Measurements from ENCODE around the gene TUBB1.
"Not testable (repeated sequence)": the region's sequence is repeated elsewhere in the genome, so short reads cannot be mapped to it uniquely, and the experiment has no call there.

Gene TUBB1

GRCh38 chr20:59006864-59007664 lies 12.2 kb upstream of the TUBB1 start, which contains the start of gene CTSZ:
CTSZ (minus strand) TSS chr20:59007254; CDS start chr20:59007128, 126 bp downstream.
- peak; percentile 36 for DNase-seq

DNA sequence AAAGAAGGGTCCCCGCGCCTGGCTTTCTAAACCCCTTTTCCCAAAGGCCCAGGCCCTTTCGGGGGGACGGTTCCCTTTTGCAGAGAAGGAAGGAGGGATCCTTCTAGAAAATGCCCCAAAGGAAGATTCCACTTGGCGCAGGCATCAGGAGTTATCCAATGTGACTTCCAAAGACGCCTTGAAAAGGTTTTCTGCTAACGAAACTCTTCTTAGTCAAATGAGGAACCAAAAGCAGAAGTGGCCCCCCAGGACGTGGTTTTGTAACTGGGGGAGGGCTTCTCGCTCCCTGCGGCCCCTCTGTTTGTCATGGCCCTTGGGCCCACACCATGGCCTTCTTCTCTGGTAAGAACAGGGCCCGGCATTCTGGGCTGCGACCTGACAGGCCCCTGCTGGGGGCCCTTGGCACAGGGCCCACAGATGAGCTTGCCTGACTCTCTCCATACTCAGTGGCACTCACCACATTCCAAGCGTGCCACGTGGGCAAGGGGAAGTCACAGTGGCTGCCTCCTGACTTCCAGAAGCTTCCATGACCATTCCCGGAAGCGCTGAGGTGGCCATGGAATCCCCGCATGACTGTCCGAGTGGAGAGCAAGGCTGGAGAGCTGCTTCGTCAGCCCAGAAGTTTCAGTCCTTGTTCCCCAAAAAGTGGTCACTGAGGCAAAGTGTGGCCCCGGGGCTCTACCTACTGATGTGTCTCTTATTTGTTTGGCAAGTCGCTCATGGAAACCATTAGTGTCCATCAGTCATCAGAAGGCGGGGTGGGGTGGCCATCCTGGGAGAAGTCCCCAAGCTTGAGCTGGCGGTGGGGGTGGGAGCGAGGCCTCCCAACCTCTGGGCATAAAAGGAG lies 11.3 kb upstream of the TUBB1 start:
- DNase-seq, result no peak

GRCh38 chr20:59008715-59009336 lies 10.4 kb upstream of the TUBB1 start:
- no peak for DNase-seq

DNA sequence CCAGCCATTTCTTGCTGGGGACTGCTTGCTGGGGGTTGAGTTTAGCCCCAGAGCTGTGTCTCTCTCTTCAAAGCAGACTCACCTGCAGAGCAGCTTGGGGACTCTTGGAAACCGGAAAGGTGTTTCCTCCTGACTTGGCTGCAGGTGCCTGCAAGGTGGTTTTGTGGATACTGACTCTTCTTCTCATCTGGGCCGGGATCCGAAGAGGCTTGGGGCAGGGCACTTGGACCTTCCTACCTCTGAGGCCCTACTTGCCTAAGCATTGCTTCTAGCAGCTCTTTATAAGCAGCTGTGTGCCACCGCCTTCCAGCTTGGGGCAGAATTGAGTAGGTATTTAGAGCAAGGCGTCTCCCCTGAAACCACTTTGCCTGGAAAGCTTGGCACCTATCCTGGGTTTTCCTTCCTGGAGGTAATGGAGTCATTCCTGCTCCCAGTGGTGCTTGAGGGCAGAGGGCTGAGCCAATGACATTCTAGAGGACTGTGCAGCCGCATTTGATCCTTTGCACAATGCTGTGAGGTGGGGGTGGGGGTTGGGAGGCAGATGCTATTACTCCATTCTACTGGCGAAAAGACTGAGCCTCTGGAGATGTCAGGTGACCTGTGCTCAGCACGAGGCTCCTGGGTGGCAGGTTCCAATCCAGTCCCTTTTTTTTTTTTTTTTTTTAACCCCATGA lies 8.8 kb upstream of the TUBB1 start:
- no peak for DNase-seq

GRCh38 chr20:59010995-59011873 lies 8.0 kb upstream of the TUBB1 start:
- no peak for DNase-seq

GRCh38 chr20:59011874-59012157 lies 7.4 kb upstream of the TUBB1 start:
- DNase-seq, result not testable (repeated sequence)

DNA sequence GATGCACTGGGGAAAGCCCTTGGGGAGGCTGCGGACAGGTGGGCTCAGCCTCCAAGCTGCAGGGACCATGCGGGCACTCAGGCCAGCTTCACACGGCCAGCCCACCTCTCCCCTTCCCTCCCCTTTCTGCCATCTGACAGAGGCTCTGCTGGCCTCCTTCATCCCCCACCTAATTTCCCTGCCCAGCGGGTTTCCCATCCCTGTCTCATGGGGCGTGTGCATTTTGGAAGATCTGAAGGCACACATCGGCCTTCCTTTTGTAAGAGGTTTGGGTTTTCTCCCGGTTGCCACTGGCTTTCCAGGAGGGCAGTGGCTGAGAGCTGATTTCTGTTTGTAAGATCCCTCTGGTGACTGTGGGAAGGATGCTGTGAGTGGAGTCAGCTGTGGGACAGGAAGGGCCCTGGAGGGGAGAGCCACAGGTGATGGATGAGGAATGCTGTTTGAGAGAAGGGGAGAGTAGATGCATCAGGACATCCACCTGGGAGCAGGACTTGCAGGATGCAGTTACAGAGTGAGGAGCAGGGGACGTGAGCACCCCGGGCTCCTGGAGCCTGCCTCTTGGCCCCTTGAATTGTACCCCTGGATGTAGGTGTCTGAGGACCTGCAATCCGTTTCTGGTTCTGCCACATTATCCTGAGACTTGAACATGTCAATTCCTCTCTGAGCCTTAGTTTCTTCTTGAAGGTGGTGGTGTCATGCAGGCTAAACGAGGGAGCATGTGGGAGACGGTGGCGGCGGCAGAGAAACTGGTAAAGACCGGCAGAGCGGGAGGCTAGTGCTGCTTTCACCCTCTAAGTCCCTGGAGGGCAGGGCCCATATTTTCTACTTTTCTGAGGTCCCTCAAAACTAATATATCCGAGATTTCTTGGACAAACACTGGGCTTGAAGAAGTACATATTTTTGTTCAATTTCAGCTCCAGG lies 5.9 kb upstream of the TUBB1 start:
- no peak for DNase-seq

- DNase-seq, result no peak
Measured at GRCh38 chr20:59013959-59014608, 5.1 kb upstream of the TUBB1 start.

- DNase-seq, result no peak
Measured at GRCh38 chr20:59014680-59015389, 4.4 kb upstream of the TUBB1 start.

GRCh38 chr20:59015411-59015810 lies 3.8 kb upstream of the TUBB1 start:
- no peak for DNase-seq

GRCh38 chr20:59015812-59016711 lies 3.2 kb upstream of the TUBB1 start:
- no peak for DNase-seq

GRCh38 chr20:59016795-59017492 lies 2.3 kb upstream of the TUBB1 start:
- no peak for DNase-seq

DNA sequence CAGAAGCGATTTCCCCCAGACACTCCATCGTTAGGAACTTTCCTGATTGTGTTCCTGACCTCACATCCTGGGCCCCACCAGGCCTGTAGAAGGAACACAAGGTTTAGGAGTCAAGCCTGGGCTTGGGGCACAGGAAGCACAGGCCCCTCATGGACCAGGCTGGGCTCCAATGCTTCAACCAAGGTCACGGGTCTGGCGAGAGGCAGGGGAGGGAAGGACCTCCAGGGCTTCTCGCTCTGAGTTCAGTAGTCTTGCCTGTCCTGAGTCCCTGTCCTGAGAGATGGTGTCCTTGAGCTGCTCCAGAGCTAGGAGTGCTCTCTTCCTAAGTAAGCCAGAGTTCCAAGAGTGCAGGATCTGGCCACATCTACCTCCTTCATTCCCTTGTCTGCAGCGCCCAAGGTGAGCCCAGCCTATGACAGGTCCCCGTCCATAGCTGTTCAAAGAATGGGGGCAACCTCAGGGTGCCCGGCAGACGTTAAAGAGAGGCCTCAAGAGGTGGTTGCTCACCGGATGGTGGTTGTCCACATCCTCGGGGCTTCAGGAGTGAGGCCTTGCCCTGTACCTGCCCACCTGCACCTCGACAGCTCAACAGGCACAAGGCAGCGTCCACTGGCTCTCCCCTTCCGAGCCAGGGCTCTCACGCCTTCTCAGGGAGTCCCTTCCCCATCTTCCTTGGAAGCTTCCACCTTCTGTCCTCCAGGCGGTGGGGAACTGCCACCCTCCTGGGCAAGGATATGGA lies 1.6 kb upstream of the TUBB1 start:
- DNase-seq, result no peak

DNA sequence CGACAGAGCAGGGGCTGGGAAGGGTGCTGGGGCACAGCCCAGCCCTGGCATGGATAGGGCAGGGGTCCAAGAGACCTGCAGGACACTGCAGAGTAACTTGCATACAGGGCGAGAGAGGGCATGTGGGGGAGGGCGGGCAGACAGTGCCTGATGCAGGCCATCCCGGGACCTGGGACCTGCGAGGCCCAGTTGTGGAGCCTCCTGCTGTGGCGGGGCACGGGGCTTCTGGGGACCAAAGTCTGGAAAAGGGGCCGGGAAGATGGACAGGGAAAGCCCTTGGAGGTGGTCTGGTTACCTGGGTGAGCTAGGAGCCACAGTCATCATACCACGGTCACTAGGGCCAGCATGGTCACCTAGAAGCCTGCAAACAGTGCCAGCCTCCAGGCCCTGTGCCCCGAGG lies 412 bp upstream of the TUBB1 start:
- DNase-seq, result no peak

DNA sequence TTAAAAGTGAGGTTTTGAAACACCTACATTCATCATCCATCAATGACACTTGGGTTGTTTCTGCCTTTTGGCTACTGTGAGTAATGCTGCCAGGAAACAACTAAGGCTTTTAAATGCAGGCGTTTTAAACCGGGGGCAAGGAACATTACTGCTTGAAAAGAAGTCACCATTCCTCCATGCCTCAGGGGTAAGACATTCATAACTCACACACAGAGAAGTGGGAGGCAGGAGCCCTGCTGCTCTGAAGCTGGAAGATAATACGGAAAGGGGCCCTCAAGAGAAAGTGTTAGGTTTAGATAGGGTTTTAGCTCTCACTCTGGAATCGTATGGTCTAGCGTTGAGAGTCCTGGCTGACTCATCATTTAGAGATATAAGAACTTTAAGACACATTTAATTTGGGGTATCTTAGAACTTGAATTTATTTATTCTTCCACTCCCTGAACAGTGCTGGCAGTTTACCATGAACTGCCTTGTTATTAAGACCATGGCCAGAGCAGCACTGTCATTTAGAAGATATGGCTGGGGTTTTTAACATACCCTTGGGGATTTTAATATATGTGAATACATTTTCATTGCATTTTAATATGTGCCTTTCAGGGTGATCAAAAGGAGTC lies 1.8 kb downstream of the TUBB1 start:
- no peak for DNase-seq

DNA sequence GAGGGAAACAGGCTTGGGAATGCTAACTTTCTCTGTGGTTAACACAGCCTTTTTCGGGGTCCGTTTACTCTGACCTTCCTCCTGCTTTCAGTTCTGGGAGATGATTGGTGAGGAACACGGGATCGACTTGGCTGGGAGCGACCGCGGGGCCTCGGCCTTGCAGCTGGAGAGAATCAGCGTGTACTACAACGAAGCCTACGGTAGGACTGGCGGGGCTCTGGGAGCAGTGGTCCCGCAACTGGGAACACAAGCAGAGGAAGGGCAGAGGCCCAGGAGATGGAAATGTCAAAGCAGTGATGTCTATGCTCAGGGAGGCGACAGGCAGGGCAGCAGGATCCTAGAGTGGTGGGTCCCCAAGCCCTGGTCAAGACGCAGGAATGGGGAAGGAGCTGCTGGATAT lies 3.5 kb downstream of the TUBB1 start:
- DNase-seq, result no peak

- DNase-seq, result no peak
Measured at GRCh38 chr20:59023616-59024015, 4.4 kb downstream of the TUBB1 start.
